Frontal cortex (tissue), 4 donors: ENCODE results near the gene SCMH1. TPM values are rescaled to one million over a fixed set of nuclear protein-coding genes. Genes with fewer than 3 reads are reported as not detected.
"Not testable (repeated sequence)": the region's sequence is repeated elsewhere in the genome, so short reads cannot be mapped to it uniquely, and the experiment has no call there.

Experiments used
- DNase-seq, 2 donors: peaks; one replicate each; pipeline ENCODE4 v3.0.0; 2012; ENCODE audit warnings: low spot score in 2 of 2
- FAIRE-seq: peaks from 2 replicates; lab custom pipeline; 2012; peaks lifted over from hg19 to GRCh38; lab: Jason Lieb, UNC
- total RNA-seq: library from RNA; depleted of rRNA; stranded (reverse); fragments of >200 nt; gene quantifications from one replicate; pipeline ENCODE4 v1.2.3, GENCODE V29; 2014
- donor health status: control.
- donor health status: control.
- donor health status: control.

The SCMH1 gene
- total RNA-seq, 1 donor from 2014 or later, result 29.8 TPM

- no peak for FAIRE-seq
- no peak for DNase-seq
Measured at GRCh38 chr1:41160498-41161110, 81.5 kb downstream of the SCMH1 start.

DNA sequence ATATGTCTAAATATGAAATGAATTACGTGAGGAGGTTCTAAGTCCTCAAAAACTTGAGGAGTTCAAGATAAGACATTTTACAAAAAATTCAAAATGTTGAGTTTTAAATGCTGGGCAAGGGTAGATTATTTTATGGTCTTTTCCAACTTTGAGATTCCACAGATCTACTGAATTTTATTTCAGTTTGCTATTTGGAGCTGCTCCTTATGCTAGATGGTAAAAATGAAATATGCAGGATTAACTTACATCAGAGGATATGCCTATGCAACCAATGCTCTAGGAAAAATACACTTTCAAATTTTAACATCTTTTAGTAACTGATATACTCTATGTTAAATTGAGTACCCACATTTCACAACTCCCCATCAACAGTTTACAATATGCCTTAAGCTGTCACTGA, 83.1 kb downstream of the SCMH1 start:
- FAIRE-seq (no peak), DNase-seq (no peak)

DNA sequence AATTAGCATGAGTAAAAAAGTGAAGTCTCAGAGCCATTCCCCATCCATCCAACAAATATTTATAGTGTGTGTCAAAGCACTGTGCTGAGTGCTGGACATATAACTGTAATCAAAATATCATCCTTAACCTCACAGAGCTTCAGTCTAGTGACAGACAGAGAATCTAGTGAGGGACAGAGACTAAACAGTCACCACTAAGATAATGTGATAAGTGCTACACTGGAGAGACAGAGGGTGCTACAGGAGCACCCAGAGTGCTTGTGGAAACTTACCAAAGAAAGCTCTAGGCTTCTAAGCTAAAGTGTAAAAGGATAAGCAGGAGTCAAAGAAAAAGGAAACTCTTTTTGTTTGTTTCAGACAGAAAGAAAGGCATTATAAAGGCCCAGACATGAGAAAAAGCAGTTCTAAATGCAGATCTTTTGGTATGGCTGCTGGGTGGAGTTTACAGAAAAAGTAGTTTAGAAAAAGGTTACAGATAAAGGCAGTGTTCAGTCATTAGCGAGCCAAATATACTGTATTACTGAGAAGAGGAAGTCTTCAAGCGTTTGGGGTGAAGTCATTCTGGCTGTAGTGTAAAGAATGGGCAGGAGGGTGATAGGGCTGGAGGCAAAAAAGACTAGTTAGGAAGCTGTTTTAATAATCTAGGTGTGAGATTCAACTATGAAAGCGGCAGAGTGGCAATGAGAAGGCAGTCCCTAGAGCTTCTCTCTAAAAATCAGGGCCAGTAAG, 83.8 kb downstream of the SCMH1 start:
- no peak for FAIRE-seq

GRCh38 chr1:41155105-41155504, 87.0 kb downstream of the SCMH1 start:
- DNase-seq (no peak), FAIRE-seq (no peak)

More for the DNA sequence above, 83.8 kb downstream of the SCMH1 start:
- DNase-seq, result no peak

GRCh38 chr1:41153750-41154274, 88.3 kb downstream of the SCMH1 start:
- FAIRE-seq (no peak), DNase-seq (no peak)

- peak in 1 of 2 donors; percentile 2 for DNase-seq
- FAIRE-seq, result no peak
Measured at GRCh38 chr1:41152622-41153044, 89.5 kb downstream of the SCMH1 start.

GRCh38 chr1:41151846-41152245, 90.3 kb downstream of the SCMH1 start:
- DNase-seq (no peak), FAIRE-seq (no peak)

DNA sequence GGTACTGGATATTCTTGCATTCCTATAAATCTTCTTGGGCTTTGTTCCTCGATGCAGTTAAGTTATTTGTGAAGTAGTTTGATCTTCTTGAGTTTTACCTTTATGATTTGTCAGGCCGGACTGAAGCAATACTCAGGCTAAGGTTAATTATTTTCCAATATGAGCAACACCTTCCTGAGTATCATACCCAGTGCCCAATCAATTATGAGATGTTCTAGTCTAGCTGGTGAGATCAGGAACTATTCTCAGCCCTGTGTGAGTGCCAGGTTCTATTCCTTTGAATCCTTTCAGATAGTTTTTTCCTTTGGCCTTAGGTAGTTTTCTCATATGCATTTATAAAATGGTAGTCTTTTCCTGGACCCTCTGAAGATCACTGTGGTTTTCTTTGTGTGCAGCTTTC, 92.5 kb downstream of the SCMH1 start:
- no peak for FAIRE-seq
- no peak for DNase-seq

GRCh38 chr1:41144285-41144684, 97.8 kb downstream of the SCMH1 start:
- no peak for DNase-seq
- no peak for FAIRE-seq

GRCh38 chr1:41138549-41138948, 103.6 kb downstream of the SCMH1 start:
- no peak for FAIRE-seq
- no peak for DNase-seq

- FAIRE-seq (no peak), DNase-seq (no peak)
Measured at GRCh38 chr1:41135196-41135947, 106.7 kb downstream of the SCMH1 start.

GRCh38 chr1:41134325-41134724, 107.8 kb downstream of the SCMH1 start:
- FAIRE-seq, DNase-seq: not testable (repeated sequence)

DNA sequence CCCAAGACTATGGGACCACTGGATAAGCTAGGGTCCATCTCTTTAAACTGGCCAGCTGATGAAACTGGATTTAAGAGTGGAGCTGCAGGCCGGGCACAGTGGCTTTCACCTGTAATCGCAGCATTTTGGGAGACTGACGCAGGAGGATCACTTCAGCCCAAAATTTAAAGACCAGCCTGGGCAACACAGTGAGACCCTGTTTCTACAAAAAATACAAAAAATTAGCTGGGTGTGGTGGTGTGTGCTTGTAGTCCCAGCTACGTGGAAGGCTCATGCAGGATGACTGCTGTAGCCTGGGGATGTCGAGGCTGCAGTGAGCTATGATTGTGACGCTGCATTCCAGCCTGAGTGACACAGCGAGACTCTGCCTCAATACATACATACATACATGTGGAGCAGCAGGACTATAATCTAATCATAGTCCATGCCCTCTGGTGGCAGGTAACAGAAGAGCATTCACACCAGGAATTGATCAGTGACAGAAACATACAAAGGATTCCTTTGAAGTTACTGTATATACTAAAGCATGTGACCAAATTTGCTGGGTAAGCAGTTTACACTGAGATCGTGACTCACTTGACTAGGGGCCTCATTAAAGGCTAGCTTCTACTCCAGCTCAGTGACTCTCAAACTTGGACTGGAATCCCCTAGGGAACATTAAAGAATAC, 119.1 kb downstream of the SCMH1 start:
- DNase-seq, result no peak
- FAIRE-seq, result no peak

DNA sequence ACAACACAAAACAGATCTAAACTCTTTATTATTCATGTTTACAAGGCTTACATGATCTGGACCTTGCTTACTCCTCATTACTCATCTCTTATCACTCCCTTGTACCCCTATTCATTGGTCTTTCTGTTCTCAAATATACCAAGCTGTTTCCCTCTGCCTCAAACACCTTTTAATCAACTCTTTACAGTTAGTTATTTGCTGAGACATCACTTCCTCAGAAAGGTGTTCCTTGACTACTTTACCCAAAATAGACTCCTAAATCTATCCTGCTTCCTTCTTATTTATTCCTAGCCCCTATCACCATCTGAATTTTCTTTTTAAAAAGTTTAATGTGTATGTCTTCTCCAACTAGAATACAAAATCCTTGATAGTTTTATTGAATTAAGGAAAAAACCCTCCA, 120.0 kb downstream of the SCMH1 start:
- DNase-seq (no peak), FAIRE-seq (no peak)

DNA sequence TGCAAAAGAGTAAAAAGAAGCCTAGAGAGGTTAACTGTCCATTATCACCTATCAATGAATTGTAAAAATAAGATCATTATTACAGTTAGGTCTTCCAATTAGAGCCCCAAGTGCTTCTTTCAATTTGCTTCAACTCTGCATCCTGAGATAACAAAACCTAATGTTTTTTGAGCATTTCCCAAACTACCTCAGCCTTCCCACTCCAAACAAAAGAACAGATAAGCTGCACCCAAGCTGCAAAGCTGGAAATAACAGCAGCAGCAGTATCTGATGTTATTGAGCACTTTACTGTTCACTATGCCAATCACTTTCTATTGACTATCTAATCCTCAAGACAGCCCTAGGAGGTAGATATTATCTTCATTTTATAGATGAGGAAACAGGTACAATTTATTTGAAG, 123.5 kb downstream of the SCMH1 start:
- FAIRE-seq (no peak), DNase-seq (no peak)

DNA sequence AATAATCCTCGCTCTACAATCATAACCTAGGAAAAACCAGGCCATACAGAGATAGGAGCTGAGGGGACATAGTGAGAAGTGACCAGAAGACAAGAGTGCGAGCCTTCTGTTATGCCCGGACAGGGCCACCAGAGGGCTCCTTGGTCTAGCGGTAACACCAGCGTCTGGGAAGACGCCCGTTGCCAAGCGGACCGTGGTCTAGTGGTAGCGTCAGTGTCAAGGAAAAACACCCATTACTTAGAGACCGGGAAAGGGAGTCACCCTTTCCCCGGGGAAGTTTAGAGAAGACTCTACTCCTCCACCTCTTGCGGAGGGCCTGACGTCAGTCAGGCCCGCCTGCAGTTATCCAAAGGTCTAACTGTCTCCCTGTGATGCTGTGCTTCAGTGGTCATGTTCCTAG, 124.9 kb downstream of the SCMH1 start:
- FAIRE-seq, DNase-seq: not testable (repeated sequence)

GRCh38 chr1:41110736-41111135, 131.4 kb downstream of the SCMH1 start:
- FAIRE-seq (no peak), DNase-seq (no peak)

DNA sequence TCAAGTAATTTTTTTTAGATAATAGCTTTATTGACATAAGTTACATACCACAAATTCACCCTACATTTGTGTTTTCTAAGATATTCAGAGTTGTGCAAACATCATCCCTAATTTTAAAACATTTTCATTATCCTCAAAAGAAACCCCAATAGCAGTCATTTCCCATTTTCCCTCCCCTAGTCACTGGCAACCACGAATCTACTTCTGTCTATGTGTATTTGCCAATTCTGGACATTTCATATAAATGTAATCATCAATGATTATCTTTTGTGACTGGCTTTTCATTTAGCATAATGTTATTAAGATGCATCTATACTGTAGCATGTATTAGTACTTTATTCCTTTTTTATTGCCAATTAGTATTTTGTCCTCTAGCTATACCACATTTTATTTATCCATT, 131.8 kb downstream of the SCMH1 start:
- no peak for FAIRE-seq

DNA sequence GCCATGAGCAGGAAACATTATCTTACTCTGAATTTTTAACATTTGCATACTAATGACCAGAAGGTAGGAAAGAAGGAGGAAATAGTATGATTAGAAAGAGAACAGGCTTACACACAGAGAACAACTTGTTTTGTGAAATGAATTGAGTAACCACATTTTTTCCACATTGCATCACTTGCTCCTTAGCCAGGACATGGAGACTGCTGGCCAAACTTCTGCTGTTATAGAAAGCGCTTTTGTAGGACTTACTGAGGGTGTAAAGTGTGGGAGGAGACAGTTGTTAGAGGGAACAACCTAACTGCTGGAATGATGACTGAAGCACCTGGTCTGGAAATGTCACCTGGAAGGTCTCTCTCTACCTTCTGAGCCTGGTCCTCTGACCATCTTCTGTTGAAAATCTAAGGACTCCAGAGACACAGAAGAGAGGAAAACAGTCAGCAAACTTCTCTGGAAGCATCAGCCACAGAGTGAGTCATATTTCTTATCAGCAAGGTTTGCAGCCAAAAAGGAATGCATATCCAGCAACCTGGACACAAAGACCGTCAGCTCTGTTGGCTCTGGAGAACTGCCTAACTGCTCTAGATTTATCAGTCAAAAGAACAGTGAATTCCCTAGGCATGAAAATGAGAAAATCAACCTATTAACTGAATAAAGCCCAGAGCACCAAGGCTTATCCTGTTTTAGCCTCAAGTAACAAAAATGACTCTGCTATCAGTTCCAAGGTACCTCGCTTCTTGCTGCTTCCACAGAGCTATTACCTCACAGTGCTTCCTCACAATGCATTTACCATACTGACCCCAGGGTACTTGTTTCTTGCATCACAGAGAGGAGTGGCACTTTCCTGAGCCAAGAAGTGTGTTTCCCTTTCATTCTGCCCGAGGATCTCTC, 132.6 kb downstream of the SCMH1 start:
- no peak for FAIRE-seq

More for the DNA sequence above, 131.8 kb downstream of the SCMH1 start:
- DNase-seq, result no peak

More for the DNA sequence above, 132.6 kb downstream of the SCMH1 start:
- DNase-seq, result peak in 1 of 2 donors; percentile 16
